ENCODE results near the gene PTK6. TPM values are rescaled to one million over a fixed set of nuclear protein-coding genes. Genes with fewer than 3 reads are reported as not detected.

PTK6 gene
- total and polyA plus RNA-seq, 8 donors, result 0.61 to 4.5 (median 1.2) TPM

- Histone ChIP-seq H3K4me1 (peaks cover 4 to 10% (median 10%) of the 10 kb centered on the region in 3 donors), H3K4me3 (no peak overlapping the region), H3K27ac (peak overlapping the region in 2 of 4 donors; percentile 64 to 83), H3K9me3 (no peaks in the 10 kb centered on the region), H3K36me3 (no peaks in the 10 kb centered on the region), H3K27me3 (no peaks in the 10 kb centered on the region)
- FAIRE-seq (no peak), ATAC-seq (no peak), DNase-seq (peak in 4 of 6 donors; percentile 59 to 77 (median 64))
- intact Hi-C loops (cut with DNase I), result loop anchor here in 1 of 3 donors (5.0 kb wide), 1 partner anchor 441 kb away; the partner anchor contains the start of gene SAMD10
- 45 to 49% methylated on average over 34 to 35 of the region's 35 CpGs for WGBS, 2 donors
- TF ChIP-seq CTCF (IDR thresholded peaks at IDR 0.05), result no peak
Observed at GRCh38 chr20:63536241-63536977, 767 bp downstream of the PTK6 start.

DNA sequence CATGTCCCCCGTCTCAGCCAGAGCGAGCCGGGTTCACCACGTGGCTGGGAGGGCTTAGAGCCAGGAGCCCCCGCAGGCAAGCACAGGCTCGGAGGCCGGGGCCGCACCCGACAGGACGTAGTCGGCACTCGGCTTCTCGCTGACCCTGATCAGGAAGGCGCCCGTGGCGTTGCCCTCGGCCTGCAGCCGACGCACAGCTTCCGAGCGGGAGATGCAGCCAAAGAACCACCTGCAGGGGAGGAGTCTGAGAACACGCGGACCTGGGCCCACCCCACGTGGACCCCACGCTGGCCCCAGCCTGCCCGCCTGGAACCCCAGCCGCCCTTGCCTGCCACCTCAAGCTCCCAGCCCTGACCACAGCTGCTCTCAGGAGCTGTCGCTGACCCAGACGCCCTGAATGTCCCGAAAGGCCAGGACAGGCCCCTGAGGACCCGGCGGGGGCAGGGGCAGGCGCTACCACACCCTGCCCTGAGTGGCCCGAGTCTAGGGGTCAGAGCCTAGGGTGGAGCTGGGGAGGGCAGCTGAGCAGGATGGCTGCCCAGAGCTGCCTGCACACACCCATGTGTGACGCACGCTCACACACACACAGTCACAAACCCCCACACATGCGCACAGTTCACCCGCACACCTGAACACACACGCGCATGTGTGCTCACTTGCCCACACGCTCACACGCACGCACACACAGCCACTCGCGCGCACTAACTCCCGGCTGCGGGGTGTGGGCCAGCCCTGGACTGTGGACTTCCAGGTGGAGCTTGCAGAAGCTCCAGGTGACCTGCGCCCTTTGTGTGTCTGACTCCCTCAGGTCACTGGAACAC is 2.1 kb downstream of the PTK6 start:
- Histone ChIP-seq H3K4me3 (no peak overlapping the region), H3K4me1 (peaks cover 4 to 10% (median 10%) of the 10 kb centered on the region in 3 donors), H3K27me3 (no peaks in the 10 kb centered on the region), H3K9me3 (no peaks in the 10 kb centered on the region), H3K36me3 (no peaks in the 10 kb centered on the region), H3K27ac (no peak overlapping the region)
- intact Hi-C loops (cut with DNase I), result loop anchor here in 1 of 3 donors (5.0 kb wide), 1 partner anchor 442 kb away; the partner anchor contains the start of gene SAMD10
- no peak for TF ChIP-seq CTCF (IDR thresholded peaks at IDR 0.05)
- FAIRE-seq, result no peak
- no peak for ATAC-seq
- WGBS, 2 donors, result 71 to 73% methylated on average over 49 of the region's 49 CpGs
- peak in 3 of 6 donors; percentile 56 to 86 (median 64) for DNase-seq

- Histone ChIP-seq H3K9me3 (no peaks in the 10 kb centered on the region), H3K4me1 (peaks cover 4 to 10% (median 10%) of the 10 kb centered on the region in 3 donors), H3K4me3 (no peak overlapping the region), H3K36me3 (no peaks in the 10 kb centered on the region), H3K27ac (peak overlapping the region in 2 of 4 donors; percentile 30 to 52), H3K27me3 (no peaks in the 10 kb centered on the region)
- no peak for DNase-seq
- WGBS, 2 donors, result 48 to 54% methylated on average over 12 of the region's 12 CpGs
- no peak for TF ChIP-seq CTCF (IDR thresholded peaks at IDR 0.05)
- intact Hi-C loops (cut with DNase I), result no loop called here
- no peak for ATAC-seq
- FAIRE-seq, result no peak
Observed at GRCh38 chr20:63534427-63534830, 2.7 kb downstream of the PTK6 start.

GRCh38 chr20:63533871-63534393 is 3.2 kb downstream of the PTK6 start:
- intact Hi-C loops (cut with DNase I), result no loop called here
- Histone ChIP-seq H3K9me3 (no peaks in the 10 kb centered on the region), H3K27me3 (no peaks in the 10 kb centered on the region), H3K27ac (peak overlapping the region in 2 of 4 donors; percentile 30 to 52), H3K4me3 (no peak overlapping the region), H3K36me3 (no peaks in the 10 kb centered on the region), H3K4me1 (peaks cover under 1 to 8% (median 7%) of the 10 kb centered on the region in 3 donors)
- WGBS, 2 donors, result 40 to 42% methylated on average over 25 to 28 of the region's 28 CpGs
- DNase-seq (peak; percentile 65 to 92 (median 79)), FAIRE-seq (no peak), ATAC-seq (peak in 3 of 4 donors; percentile 1 to 28 (median 6))
- TF ChIP-seq CTCF (IDR thresholded peaks at IDR 0.05), result no peak
